Measurements from ENCODE around the gene ZNF609. TPM values are rescaled to one million over a fixed set of nuclear protein-coding genes. Genes with fewer than 3 reads are reported as not detected.

Gene ZNF609
- total and polyA plus RNA-seq, 2 of the 13 experiments (the other 11 are each of a cell fraction or from before 2014, with no cell fraction given): 8.9 to 9.9 TPM

DNA sequence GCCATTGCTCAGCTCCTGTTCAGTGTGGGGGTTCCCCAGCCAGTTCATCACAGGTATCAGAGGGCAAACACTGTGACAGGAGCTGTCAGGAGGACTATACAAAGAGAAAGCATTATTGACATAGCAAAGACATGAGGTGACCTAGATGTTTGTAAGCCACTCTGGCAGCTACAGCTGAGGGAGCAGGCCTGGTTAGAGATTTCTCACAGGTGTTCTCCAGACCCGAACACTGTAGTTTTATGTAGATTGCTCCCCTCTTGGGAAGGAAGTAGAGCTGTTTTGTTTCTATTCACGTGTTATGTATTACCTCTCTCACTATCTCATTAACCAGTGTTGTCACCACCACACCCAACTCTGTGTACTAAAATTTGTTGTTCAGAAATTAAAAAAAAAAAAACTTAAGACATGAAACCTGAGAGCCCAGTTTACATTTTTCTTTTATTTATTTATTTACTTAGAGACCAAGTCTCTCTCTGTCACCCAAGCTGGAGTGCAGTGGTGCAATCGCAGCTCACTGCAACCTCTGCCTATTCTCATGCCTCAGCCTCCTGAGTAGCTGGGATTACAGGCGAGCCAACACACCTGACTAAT, 191.3 kb downstream of the ZNF609 start (continued):
- TF ChIP-seq U2AF2 (IDR thresholded peaks at IDR 0.05; ENCODE audit: low read depth, low read length) (no peak), SOX13 (IDR thresholded peaks at IDR 0.05) (0 out of 2 replicates have a peak, but pooled peaks have one; percentile 15), SOX13 (CRISPR knock-in tag; conservative IDR thresholded peaks at IDR 0.05 in 1 of 2, IDR thresholded peaks at IDR 0.05 in 1 of 2) (peak in 1 of 2 experiments; percentile 80; a peak in 2 of 4 replicates), SAP130 (CRISPR knock-in tag; IDR thresholded peaks at IDR 0.05; ENCODE audit: low read depth) (peak; percentile 98), SMYD3 (CRISPR knock-in tag; IDR thresholded peaks at IDR 0.05) (0 out of 2 replicates have a peak, but pooled peaks have one; percentile 61), REXO4 (CRISPR knock-in tag; IDR thresholded peaks at IDR 0.05; ENCODE audit: borderline replicate concordance) (no peak), MXD4 (CRISPR knock-in tag; IDR thresholded peaks at IDR 0.05) (peak; percentile 59; the same call in 1 of the 2 replicates), ZFP36L2 (CRISPR knock-in tag; IDR thresholded peaks at IDR 0.05) (no peak), PPARG (CRISPR knock-in tag; conservative IDR thresholded peaks at IDR 0.05) (peak; percentile 82), ZNF7 (CRISPR knock-in tag; IDR thresholded peaks at IDR 0.05) (no peak), AKAP8 (CRISPR knock-in tag; IDR thresholded peaks at IDR 0.05) (no peak), MIXL1 (CRISPR knock-in tag; IDR thresholded peaks at IDR 0.05) (peak; percentile 70; the same call in 1 of the 2 replicates), ZNF430 (CRISPR knock-in tag; IDR thresholded peaks at IDR 0.05) (no peak), EED (CRISPR knock-in tag; IDR thresholded peaks at IDR 0.05) (no peak), RXRB (CRISPR knock-in tag; IDR thresholded peaks at IDR 0.05; ENCODE audit: borderline replicate concordance) (peak; percentile 86), NFYB (CRISPR knock-in tag; IDR thresholded peaks at IDR 0.05) (no peak), NAIF1 (CRISPR knock-in tag; IDR thresholded peaks at IDR 0.05; ENCODE audit: borderline replicate concordance) (no peak), NFIB (CRISPR knock-in tag; IDR thresholded peaks at IDR 0.05; ENCODE audit: borderline replicate concordance) (no peak), ZNF382 (CRISPR knock-in tag; IDR thresholded peaks at IDR 0.05; ENCODE audit: borderline replicate concordance) (no peak), ZNF326 (CRISPR knock-in tag; IDR thresholded peaks at IDR 0.05; ENCODE audit: borderline replicate concordance) (no peak), GATAD1 (CRISPR knock-in tag; IDR thresholded peaks at IDR 0.05) (no peak), ZNF660 (CRISPR knock-in tag; IDR thresholded peaks at IDR 0.05; ENCODE audit: borderline replicate concordance, low read depth) (no peak), TP53 (CRISPR knock-in tag; conservative IDR thresholded peaks at IDR 0.05) (no peak)
- TF ChIP-seq, protein P1, sequence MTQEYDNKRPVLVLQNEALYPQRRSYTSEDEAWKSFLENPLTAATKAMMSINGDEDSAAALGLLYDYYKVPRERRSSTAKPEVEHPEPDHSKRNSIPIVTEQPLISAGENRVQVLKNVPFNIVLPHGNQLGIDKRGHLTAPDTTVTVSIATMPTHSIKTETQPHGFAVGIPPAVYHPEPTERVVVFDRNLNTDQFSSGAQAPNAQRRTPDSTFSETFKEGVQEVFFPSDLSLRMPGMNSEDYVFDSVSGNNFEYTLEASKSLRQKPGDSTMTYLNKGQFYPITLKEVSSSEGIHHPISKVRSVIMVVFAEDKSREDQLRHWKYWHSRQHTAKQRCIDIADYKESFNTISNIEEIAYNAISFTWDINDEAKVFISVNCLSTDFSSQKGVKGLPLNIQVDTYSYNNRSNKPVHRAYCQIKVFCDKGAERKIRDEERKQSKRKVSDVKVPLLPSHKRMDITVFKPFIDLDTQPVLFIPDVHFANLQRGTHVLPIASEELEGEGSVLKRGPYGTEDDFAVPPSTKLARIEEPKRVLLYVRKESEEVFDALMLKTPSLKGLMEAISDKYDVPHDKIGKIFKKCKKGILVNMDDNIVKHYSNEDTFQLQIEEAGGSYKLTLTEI (CRISPR knock-in tag; conservative IDR thresholded peaks at IDR 0.05): no peak
- TF ChIP-seq, protein P2, sequence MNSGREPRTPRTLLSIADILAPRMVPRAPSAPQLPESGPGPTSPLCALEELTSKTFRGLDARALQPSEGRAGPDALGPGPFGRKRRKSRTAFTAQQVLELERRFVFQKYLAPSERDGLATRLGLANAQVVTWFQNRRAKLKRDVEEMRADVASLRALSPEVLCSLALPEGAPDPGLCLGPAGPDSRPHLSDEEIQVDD (CRISPR knock-in tag; IDR thresholded peaks at IDR 0.05; ENCODE audit: borderline replicate concordance): no peak
- TF ChIP-seq, protein P3, sequence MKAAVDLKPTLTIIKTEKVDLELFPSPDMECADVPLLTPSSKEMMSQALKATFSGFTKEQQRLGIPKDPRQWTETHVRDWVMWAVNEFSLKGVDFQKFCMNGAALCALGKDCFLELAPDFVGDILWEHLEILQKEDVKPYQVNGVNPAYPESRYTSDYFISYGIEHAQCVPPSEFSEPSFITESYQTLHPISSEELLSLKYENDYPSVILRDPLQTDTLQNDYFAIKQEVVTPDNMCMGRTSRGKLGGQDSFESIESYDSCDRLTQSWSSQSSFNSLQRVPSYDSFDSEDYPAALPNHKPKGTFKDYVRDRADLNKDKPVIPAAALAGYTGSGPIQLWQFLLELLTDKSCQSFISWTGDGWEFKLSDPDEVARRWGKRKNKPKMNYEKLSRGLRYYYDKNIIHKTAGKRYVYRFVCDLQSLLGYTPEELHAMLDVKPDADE (CRISPR knock-in tag; IDR thresholded peaks at IDR 0.05): no peak
- TF ChIP-seq, protein P4, sequence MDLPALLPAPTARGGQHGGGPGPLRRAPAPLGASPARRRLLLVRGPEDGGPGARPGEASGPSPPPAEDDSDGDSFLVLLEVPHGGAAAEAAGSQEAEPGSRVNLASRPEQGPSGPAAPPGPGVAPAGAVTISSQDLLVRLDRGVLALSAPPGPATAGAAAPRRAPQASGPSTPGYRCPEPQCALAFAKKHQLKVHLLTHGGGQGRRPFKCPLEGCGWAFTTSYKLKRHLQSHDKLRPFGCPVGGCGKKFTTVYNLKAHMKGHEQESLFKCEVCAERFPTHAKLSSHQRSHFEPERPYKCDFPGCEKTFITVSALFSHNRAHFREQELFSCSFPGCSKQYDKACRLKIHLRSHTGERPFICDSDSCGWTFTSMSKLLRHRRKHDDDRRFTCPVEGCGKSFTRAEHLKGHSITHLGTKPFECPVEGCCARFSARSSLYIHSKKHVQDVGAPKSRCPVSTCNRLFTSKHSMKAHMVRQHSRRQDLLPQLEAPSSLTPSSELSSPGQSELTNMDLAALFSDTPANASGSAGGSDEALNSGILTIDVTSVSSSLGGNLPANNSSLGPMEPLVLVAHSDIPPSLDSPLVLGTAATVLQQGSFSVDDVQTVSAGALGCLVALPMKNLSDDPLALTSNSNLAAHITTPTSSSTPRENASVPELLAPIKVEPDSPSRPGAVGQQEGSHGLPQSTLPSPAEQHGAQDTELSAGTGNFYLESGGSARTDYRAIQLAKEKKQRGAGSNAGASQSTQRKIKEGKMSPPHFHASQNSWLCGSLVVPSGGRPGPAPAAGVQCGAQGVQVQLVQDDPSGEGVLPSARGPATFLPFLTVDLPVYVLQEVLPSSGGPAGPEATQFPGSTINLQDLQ (CRISPR knock-in tag; IDR thresholded peaks at IDR 0.05): no peak
